Measurements from ENCODE around the gene MED29. TPM values are rescaled to one million over a fixed set of nuclear protein-coding genes. Genes with fewer than 3 reads are reported as not detected.

The MED29 gene
- total and polyA plus RNA-seq, 2 of the 13 experiments (the other 11 are each of a cell fraction or from before 2014, with no cell fraction given) = 14.0 to 19.7 TPM

GRCh38 chr19:39398297-39398864, 7.2 kb downstream of the MED29 start (continued):
- TF ChIP-seq MTA1 (CRISPR knock-in tag; IDR thresholded peaks at IDR 0.05; ENCODE audit: borderline replicate concordance) (no peak), ZNF552 (CRISPR knock-in tag; IDR thresholded peaks at IDR 0.05; ENCODE audit: borderline replicate concordance) (no peak), TRIM22 (IDR thresholded peaks at IDR 0.05) (no peak), ZNF333 (CRISPR knock-in tag; IDR thresholded peaks at IDR 0.05; ENCODE audit: borderline replicate concordance) (no peak), ZNF326 (CRISPR knock-in tag; IDR thresholded peaks at IDR 0.05; ENCODE audit: borderline replicate concordance) (no peak), HOXA5 (CRISPR knock-in tag; IDR thresholded peaks at IDR 0.05) (no peak), YEATS4 (CRISPR knock-in tag; IDR thresholded peaks at IDR 0.05; ENCODE audit: borderline replicate concordance) (no peak), ZNF407 (CRISPR knock-in tag; IDR thresholded peaks at IDR 0.05; ENCODE audit: not compliant biosample characterization) (no peak), HOMEZ (CRISPR knock-in tag; IDR thresholded peaks at IDR 0.05; ENCODE audit: low read depth) (no peak), ZNF34 (CRISPR knock-in tag; IDR thresholded peaks at IDR 0.05; ENCODE audit: borderline replicate concordance) (no peak), CBX1 (IDR thresholded peaks at IDR 0.05; ENCODE audit: low read depth) (no peak), HNF1B (CRISPR knock-in tag; IDR thresholded peaks at IDR 0.05) (no peak), MTERF4 (CRISPR knock-in tag; IDR thresholded peaks at IDR 0.05) (0 out of 2 replicates have a peak, but pooled peaks have one; percentile 8), HBP1 (CRISPR knock-in tag; IDR thresholded peaks at IDR 0.05; ENCODE audit: low read depth) (no peak)

Measured in HepG2 (cell line).